Measurements from ENCODE around the gene GARIN5A.

DNA sequence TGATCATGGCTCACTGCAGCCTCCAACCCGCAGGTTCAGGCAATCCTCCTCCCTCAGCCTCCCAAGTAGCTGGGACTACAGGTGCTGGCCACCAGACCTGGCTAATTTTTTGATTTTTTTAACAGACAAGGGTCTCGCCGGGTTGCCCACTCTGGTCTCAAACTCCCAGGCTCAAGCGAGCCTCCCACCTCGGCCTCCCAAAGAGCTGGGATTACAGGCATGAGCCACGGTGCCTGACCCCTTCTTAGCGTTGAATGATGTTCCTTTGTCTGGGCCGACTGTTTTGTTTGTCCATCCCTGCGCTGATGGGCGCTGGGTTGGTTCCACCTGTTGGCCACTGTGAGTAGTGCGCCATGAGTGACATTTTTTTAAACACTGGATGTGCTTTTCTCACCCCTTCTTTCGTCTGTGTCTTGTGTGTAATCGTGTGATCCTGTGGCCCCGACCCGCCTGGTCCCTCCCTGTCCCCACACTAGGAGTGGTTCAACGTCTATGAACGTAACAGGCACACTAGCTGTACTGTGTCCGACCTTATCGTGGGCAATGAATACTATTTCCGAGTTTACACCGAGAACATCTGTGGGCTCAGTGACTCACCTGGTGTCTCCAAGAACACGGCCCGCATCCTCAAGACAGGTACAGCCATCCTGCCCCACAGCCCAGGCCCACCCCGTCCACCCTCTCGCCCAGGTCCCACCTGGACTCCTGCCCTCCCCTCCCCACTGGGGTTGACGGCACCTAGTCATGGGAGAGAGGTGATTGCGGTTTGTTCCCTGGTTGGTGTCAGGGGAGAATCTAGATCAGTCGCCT lies 15.4 kb downstream of the GARIN5A start:
- no peak for TF ChIP-seq POLR2A (IDR thresholded peaks at IDR 0.05)
- TF ChIP-seq, protein P1, sequence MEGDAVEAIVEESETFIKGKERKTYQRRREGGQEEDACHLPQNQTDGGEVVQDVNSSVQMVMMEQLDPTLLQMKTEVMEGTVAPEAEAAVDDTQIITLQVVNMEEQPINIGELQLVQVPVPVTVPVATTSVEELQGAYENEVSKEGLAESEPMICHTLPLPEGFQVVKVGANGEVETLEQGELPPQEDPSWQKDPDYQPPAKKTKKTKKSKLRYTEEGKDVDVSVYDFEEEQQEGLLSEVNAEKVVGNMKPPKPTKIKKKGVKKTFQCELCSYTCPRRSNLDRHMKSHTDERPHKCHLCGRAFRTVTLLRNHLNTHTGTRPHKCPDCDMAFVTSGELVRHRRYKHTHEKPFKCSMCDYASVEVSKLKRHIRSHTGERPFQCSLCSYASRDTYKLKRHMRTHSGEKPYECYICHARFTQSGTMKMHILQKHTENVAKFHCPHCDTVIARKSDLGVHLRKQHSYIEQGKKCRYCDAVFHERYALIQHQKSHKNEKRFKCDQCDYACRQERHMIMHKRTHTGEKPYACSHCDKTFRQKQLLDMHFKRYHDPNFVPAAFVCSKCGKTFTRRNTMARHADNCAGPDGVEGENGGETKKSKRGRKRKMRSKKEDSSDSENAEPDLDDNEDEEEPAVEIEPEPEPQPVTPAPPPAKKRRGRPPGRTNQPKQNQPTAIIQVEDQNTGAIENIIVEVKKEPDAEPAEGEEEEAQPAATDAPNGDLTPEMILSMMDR (IDR thresholded peaks at IDR 0.05): peak; percentile 38 to 75 (median 71)
- TF ChIP-seq POLR2AphosphoS5 (IDR thresholded peaks at IDR 0.05): no peak
- TF ChIP-seq EP300 (IDR thresholded peaks at IDR 0.05): no peak

Data from sigmoid colon (tissue), 4 donors.